HG03432 (cell line): ENCODE results near the gene ZNF609.
"Not testable (repeated sequence)": the region's sequence is repeated elsewhere in the genome, so short reads cannot be mapped to it uniquely, and the experiment has no call there.

Source experiments
- ATAC-seq: cut with Tn5 transposase; IDR thresholded peaks from one replicate; pipeline ENCODE4 v1.9.1; 2021; ENCODE audit warnings: mild to moderate bottlenecking, moderate library complexity; ENCODE audit not compliant: unreplicated experiment

The ZNF609 gene

GRCh38 chr15:64618540-64618939, 158.2 kb downstream of the ZNF609 start:
- no peak for ATAC-seq

- ATAC-seq: no peak
These were observed 159.8 kb downstream of the ZNF609 start for GRCh38 chr15:64619880-64620839.

- ATAC-seq: no peak
These were observed 160.7 kb downstream of the ZNF609 start for GRCh38 chr15:64621056-64621455.

GRCh38 chr15:64622410-64623260, 162.3 kb downstream of the ZNF609 start:
- peak; percentile 72 for ATAC-seq

- peak; percentile 54 for ATAC-seq
These were observed 163.1 kb downstream of the ZNF609 start for GRCh38 chr15:64623347-64623996.

- no peak for ATAC-seq
These were observed 163.9 kb downstream of the ZNF609 start for GRCh38 chr15:64624242-64624641.

GRCh38 chr15:64629063-64629462, 168.7 kb downstream of the ZNF609 start:
- ATAC-seq: no peak

GRCh38 chr15:64630396-64631107, 170.2 kb downstream of the ZNF609 start:
- ATAC-seq: no peak

- ATAC-seq: not testable (repeated sequence)
These were observed 172.3 kb downstream of the ZNF609 start for GRCh38 chr15:64632639-64633038.

GRCh38 chr15:64633332-64633731, 173.0 kb downstream of the ZNF609 start:
- no peak for ATAC-seq

- ATAC-seq: peak; percentile 78
These were observed 173.6 kb downstream of the ZNF609 start for GRCh38 chr15:64634027-64634426.

GRCh38 chr15:64634576-64635498, 174.5 kb downstream of the ZNF609 start:
- peak; percentile 59 for ATAC-seq

- no peak for ATAC-seq
These were observed 175.4 kb downstream of the ZNF609 start for GRCh38 chr15:64635499-64636495.

GRCh38 chr15:64636556-64636955, 176.2 kb downstream of the ZNF609 start:
- ATAC-seq: no peak

GRCh38 chr15:64637412-64637811, 177.0 kb downstream of the ZNF609 start:
- no peak for ATAC-seq

GRCh38 chr15:64639744-64640143, 179.4 kb downstream of the ZNF609 start:
- not testable (repeated sequence) for ATAC-seq

- no peak for ATAC-seq
These were observed 179.9 kb downstream of the ZNF609 start for GRCh38 chr15:64640146-64640871.
